Endothelial cell of umbilical vein (primary cell): ENCODE data around the gene CDX1. TPM values are rescaled to one million over a fixed set of nuclear protein-coding genes. Genes with fewer than 3 reads are reported as not detected.

Experiments
- BruUV-seq: library from RNA; stranded (reverse); fragments of 400-500 nt; replicated peaks from 2 replicates; lab custom pipeline; 2021; lab: Mats Ljungman, UMichigan
- CTCF ChIA-PET: fragments of 300-600, 350-600 bp; sonication (Branson Sonifier 250); formaldehyde crosslinking; loops from one replicate; lab custom pipeline; 2021; ENCODE audit warnings: antibody characterized with exemption, inconsistent platforms; lab: Charles Lee
- POLR2A ChIA-PET: fragments of 300-600, 350-600 bp; sonication (Branson Sonifier 250); formaldehyde crosslinking; loops from one replicate; lab custom pipeline; 2021; ENCODE audit warnings: antibody characterized with exemption, inconsistent platforms; lab: Charles Lee
- DNase-seq: peaks from one replicate; pipeline ENCODE4 v3.0.0-alpha.2; 2011; ENCODE audit warnings: low read depth, low spot score
- FAIRE-seq: peaks from 2 replicates; lab custom pipeline; 2011; peaks lifted over from hg19 to GRCh38; lab: Jason Lieb, UNC
- H2AFZ ChIP-seq: 2 replicates; pipeline ENCODE4 v1.6.0; 2012; ENCODE audit warnings: low read depth, low read length, control low read depth, inconsistent platforms
- H3K27ac ChIP-seq: 2 replicates; pipeline ENCODE4 v1.5.1; 2011; ENCODE audit warnings: low read depth, mild to moderate bottlenecking, control low read depth, low read length, moderate library complexity; ENCODE audit not compliant: insufficient read depth
- H3K27me3 ChIP-seq, 2 experiments: 2 replicates each; pipeline versions ENCODE4 v1.6.0 to v1.6.1; 2011; ENCODE audit warnings: low read length in 2 of 2, mixed read lengths in 1 of 2; ENCODE audit not compliant: control insufficient read depth in 2 of 2, insufficient read depth in 2 of 2
- H3K36me3 ChIP-seq, 2 experiments: 2 replicates in 1 of 2; 3 replicates in 1 of 2; pipeline ENCODE4 v1.5.1; 2011; ENCODE audit warnings: low read length in 2 of 2, mild to moderate bottlenecking in 1 of 2, moderate library complexity in 1 of 2; ENCODE audit not compliant: control insufficient read depth in 2 of 2, insufficient read depth in 2 of 2; ENCODE audit errors: extremely low read depth in 1 of 2
- H3K4me1 ChIP-seq: 3 replicates; pipeline ENCODE4 v1.5.1; 2011; ENCODE audit warnings: mild to moderate bottlenecking, low read length; ENCODE audit not compliant: control insufficient read depth, insufficient read depth; ENCODE audit errors: extremely low read depth
- H3K4me2 ChIP-seq: 2 replicates; pipeline ENCODE4 v1.6.1; 2011; ENCODE audit warnings: low read length, control low read depth, mixed read lengths; ENCODE audit not compliant: insufficient read depth
- H3K4me3 ChIP-seq, 3 experiments: fragments of 200-600 bp in 1 of 3; sonication (generic), shearing (Covaris generic) in 1 of 3; replicated peaks in 1 of 3; 2 replicates each; pipeline ENCODE4 v1.5.1; 2011 to 2016; ENCODE audit warnings: control low read depth in 3 of 3, low read length in 3 of 3, mild to moderate bottlenecking in 2 of 3, inconsistent platforms in 1 of 3, low read depth in 1 of 3, moderate library complexity in 1 of 3; ENCODE audit not compliant: insufficient read depth in 1 of 3
- H3K79me2 ChIP-seq: 2 replicates; pipeline ENCODE4 v1.6.0; 2012; ENCODE audit warnings: low read length, inconsistent platforms; ENCODE audit not compliant: control insufficient read depth, insufficient read depth
- H3K9ac ChIP-seq: replicated peaks from 2 replicates; pipeline ENCODE3; 2011; ENCODE audit warnings: low read length, control low read depth; ENCODE audit not compliant: insufficient read depth; ENCODE audit errors: extremely low read depth
- H3K9me1 ChIP-seq: replicated peaks from 3 replicates; pipeline ENCODE4 v1.6.0; 2011; ENCODE audit warnings: mild to moderate bottlenecking, low read length; ENCODE audit not compliant: control insufficient read depth, insufficient read depth; ENCODE audit errors: extremely low read depth
- H3K9me3 ChIP-seq: replicated peaks from 2 replicates; pipeline ENCODE4 v1.5.1; 2012; ENCODE audit warnings: low read length, inconsistent platforms; ENCODE audit not compliant: control insufficient read depth, insufficient read depth
- H4K20me1 ChIP-seq: replicated peaks from 2 replicates; pipeline ENCODE3; 2011; ENCODE audit warnings: mild to moderate bottlenecking, low read length; ENCODE audit not compliant: control insufficient read depth, insufficient read depth; ENCODE audit errors: extremely low read depth
- CTCF ChIP-seq, 2 donors: IDR thresholded peaks; 1 replicate in 1 of 2; 2 replicates in 1 of 2; pipeline ENCODE4 v1.5.1; 2011; ENCODE audit warnings: low read length in 2 of 2, mild to moderate bottlenecking in 2 of 2, moderate library complexity in 2 of 2, control low read depth in 1 of 2, inconsistent platforms in 1 of 2, low read depth in 1 of 2; ENCODE audit not compliant: insufficient read depth in 1 of 2; ENCODE audit errors: extremely low read depth in 1 of 2
- EZH2 ChIP-seq: IDR thresholded peaks from 2 replicates; pipeline ENCODE4 v1.6.1; 2012; ENCODE audit warnings: borderline replicate concordance, low read depth, mild to moderate bottlenecking, moderate library complexity, low read length, inconsistent platforms; ENCODE audit not compliant: severe bottlenecking
- FOS ChIP-seq: IDR thresholded peaks from 2 replicates; pipeline ENCODE4 v1.6.1; 2011; ENCODE audit warnings: mild to moderate bottlenecking, low read length, moderate library complexity, borderline replicate concordance; ENCODE audit not compliant: insufficient read depth
- GATA2 ChIP-seq: IDR thresholded peaks from 2 replicates; pipeline ENCODE4 v1.7.0; 2011; ENCODE audit warnings: low read depth, mild to moderate bottlenecking, moderate library complexity, mixed read lengths, low read length; ENCODE audit not compliant: insufficient read length, insufficient read depth
- JUN ChIP-seq: IDR thresholded peaks from 2 replicates; pipeline ENCODE4 v1.6.1; 2011; ENCODE audit warnings: borderline replicate concordance, low read depth; ENCODE audit not compliant: insufficient read length, insufficient read depth
- MYC ChIP-seq: IDR thresholded peaks from one replicate; pipeline ENCODE4 v1.6.1; 2011; ENCODE audit warnings: mild to moderate bottlenecking, low read depth, low read length
- POLR2A ChIP-seq: IDR thresholded peaks from 2 replicates; pipeline ENCODE4 v1.6.1; 2012; ENCODE audit warnings: low read depth, mild to moderate bottlenecking, control low read depth, low read length
- POLR2AphosphoS5 ChIP-seq: IDR thresholded peaks from 2 replicates; pipeline ENCODE4 v1.6.1; 2012; ENCODE audit warnings: low read depth, mild to moderate bottlenecking, control low read depth, low read length, moderate library complexity; ENCODE audit not compliant: insufficient read depth
- dilution Hi-C: fragments of 300-500 bp; cut with MboI; formaldehyde crosslinking; loops from one replicate; pipeline ENCODE4 v1.15.0; 2019; ENCODE audit warnings: low sequenced_read_pairs; ENCODE audit not compliant: extremely low pct_ligation_motif_present
- intact Hi-C: fragments of 100-400 bp; cut with micrococcal nuclease; formaldehyde crosslinking; loops from one replicate; pipeline ENCODE4 v1.10.0; 2022
- polyA plus RNA-seq, 4 experiments: library from polyadenylated mRNA; depleted of rRNA in 3 of 4; stranded (reverse) in 3 of 4; unstranded in 1 of 4; fragments of >200 nt; gene quantifications; 2 replicates each; pipeline versions ENCODE4 v1.2.1 to v1.2.3, GENCODE V29; 2011 to 2012; ENCODE audit warnings: missing spikeins in 1 of 4
- total RNA-seq: library from RNA; stranded (reverse); gene quantifications from 2 replicates; pipeline ENCODE4 v1.2.3, GENCODE V29; 2021
- TF ChIP-seq, protein P1 (sequence below): IDR thresholded peaks from 2 replicates; pipeline ENCODE4 v1.6.1; 2011; ENCODE audit not compliant: insufficient read depth, insufficient read length

CDX1 gene
- total and polyA plus RNA-seq, 2 donors (not counting 3 experiments of a cell fraction or from before 2014, with no cell fraction given) = not detected

- Histone ChIP-seq H3K27ac (no peak overlapping the region), H3K27me3 (peaks cover 3 to 11% of the 10 kb centered on the region in 2 experiments), H3K36me3 (no peaks in the 10 kb centered on the region), H3K9ac (no peak overlapping the region), H3K4me3 (no peak overlapping the region), H3K9me1 (no peaks in the 10 kb centered on the region), H4K20me1 (no peaks in the 10 kb centered on the region), H3K4me2 (no peak overlapping the region), H2AFZ (no peak overlapping the region), H3K4me1 (no peaks in the 10 kb centered on the region), H3K79me2 (no peaks in the 10 kb centered on the region), H3K9me3 (no peaks in the 10 kb centered on the region)
- ChIA-PET CTCF (interaction anchor here (2.9 kb wide), 1 partner anchor 14 kb away, joined by 17 read pairs; no protein-coding TSS in a partner anchor), POLR2A (no interaction called here)
- FAIRE-seq (no peak), DNase-seq (no peak)
- BruUV-seq = no TSS peak
- no peak for TF ChIP-seq POLR2A
- TF ChIP-seq JUN = no peak
- TF ChIP-seq CTCF (IDR thresholded peaks at IDR 0.05; ENCODE audit: extremely low read depth in 1 of 2, insufficient read depth in 1 of 2, low read depth in 1 of 2, low read length in 2 of 2) = no peak
- no peak for TF ChIP-seq GATA2
- TF ChIP-seq EZH2 = no peak
- TF ChIP-seq FOS = no peak
- TF ChIP-seq MYC = no peak
- TF ChIP-seq POLR2AphosphoS5 = no peak
- TF ChIP-seq, protein P1, sequence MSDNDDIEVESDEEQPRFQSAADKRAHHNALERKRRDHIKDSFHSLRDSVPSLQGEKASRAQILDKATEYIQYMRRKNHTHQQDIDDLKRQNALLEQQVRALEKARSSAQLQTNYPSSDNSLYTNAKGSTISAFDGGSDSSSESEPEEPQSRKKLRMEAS = no peak
- intact Hi-C loops (no loop called here), dilution Hi-C loops (no loop called here)
Observed at GRCh38 chr5:150203832-150204589, 37.4 kb downstream of the CDX1 start.
